IMR-90 (cell line): Measurements from ENCODE around the gene BNIP3. TPM values are rescaled to one million over a fixed set of nuclear protein-coding genes. Genes with fewer than 3 reads are reported as not detected.

Experiments
- ATAC-seq: fragments of 200-7000 bp; cut with Tn5 transposase; 2 replicates; pipeline ENCODE4 v1.9.1; 2020; ENCODE audit warnings: low read depth, mild to moderate bottlenecking, moderate library complexity
- BruUV-seq: library from RNA; stranded (reverse); fragments of 400-500 nt; replicated peaks from 2 replicates; lab custom pipeline; 2021; lab: Mats Ljungman, UMichigan
- CTCF ChIA-PET: fragments of 300-600 bp; formaldehyde crosslinking; extraction: SDS; loops from one replicate; lab custom pipeline; 2021; ENCODE audit warnings: antibody characterized with exemption; lab: Yijun Ruan, JAX
- POLR2A ChIA-PET: fragments of 300-600 bp; sonication (Branson Sonifier 250); formaldehyde crosslinking; loops from one replicate; lab custom pipeline; 2022; ENCODE audit warnings: antibody characterized with exemption; ENCODE audit not compliant: unreplicated experiment; lab: Charles Lee
- DNase-seq: peaks from one replicate; pipeline ENCODE4 v3.0.0; 2013
- H2AFZ ChIP-seq: replicated peaks from 2 replicates; pipeline ENCODE3; 2013; ENCODE audit warnings: low read length, mild to moderate bottlenecking; ENCODE audit not compliant: poor library complexity
- H2AK5ac ChIP-seq: 2 replicates; pipeline ENCODE4 v1.6.1; 2013; ENCODE audit warnings: low read depth, low read length, inconsistent platforms
- H2AK9ac ChIP-seq: replicated peaks from 2 replicates; pipeline ENCODE3; 2013; ENCODE audit warnings: mild to moderate bottlenecking, low read depth, low read length, moderate library complexity; ENCODE audit not compliant: poor library complexity
- H2BK120ac ChIP-seq: 2 replicates; pipeline ENCODE4 v1.6.1; 2013; ENCODE audit warnings: low read depth, low read length, inconsistent platforms
- H2BK15ac ChIP-seq: 3 replicates; pipeline ENCODE4 v1.6.1; 2013; ENCODE audit warnings: low read depth, low read length, inconsistent platforms
- H2BK20ac ChIP-seq: 2 replicates; pipeline ENCODE4 v1.6.1; 2013; ENCODE audit warnings: low read depth, mild to moderate bottlenecking, inconsistent platforms, low read length, moderate library complexity
- H2BK5ac ChIP-seq: 2 replicates; pipeline ENCODE4 v1.6.1; 2013; ENCODE audit warnings: mild to moderate bottlenecking, low read depth, low read length, inconsistent platforms; ENCODE audit not compliant: poor library complexity, severe bottlenecking
- H3K14ac ChIP-seq: replicated peaks from 2 replicates; pipeline ENCODE4 v1.6.1; 2013; ENCODE audit warnings: low read depth, low read length, inconsistent platforms
- H3K18ac ChIP-seq: 2 replicates; pipeline ENCODE4 v1.6.1; 2013; ENCODE audit warnings: low read depth, low read length, control low read depth
- H3K23ac ChIP-seq: 2 replicates; pipeline ENCODE4 v1.6.1; 2013; ENCODE audit warnings: low read depth, low read length, inconsistent platforms
- H3K27ac ChIP-seq: 2 replicates; pipeline ENCODE4 v1.5.1; 2013; ENCODE audit warnings: mild to moderate bottlenecking, control low read depth, low read length; ENCODE audit not compliant: insufficient read depth
- H3K27me3 ChIP-seq: 2 replicates; pipeline ENCODE4 v1.6.1; 2013; ENCODE audit warnings: low read length; ENCODE audit not compliant: control insufficient read depth, insufficient read depth
- H3K36me3 ChIP-seq: 2 replicates; pipeline ENCODE4 v1.6.1; 2013; ENCODE audit warnings: low read length, mixed read lengths; ENCODE audit not compliant: control insufficient read depth, insufficient read depth
- H3K4ac ChIP-seq: 2 replicates; pipeline ENCODE4 v1.6.1; 2013; ENCODE audit warnings: low read depth, low read length, inconsistent platforms
- H3K4me1 ChIP-seq: 2 replicates; pipeline ENCODE4 v1.6.1; 2013; ENCODE audit warnings: low read length, mixed read lengths; ENCODE audit not compliant: control insufficient read depth, insufficient read depth
- H3K4me2 ChIP-seq: 2 replicates; pipeline ENCODE4 v1.6.1; 2013; ENCODE audit warnings: low read depth, mild to moderate bottlenecking, control low read depth, low read length, moderate library complexity
- H3K4me3 ChIP-seq: 2 replicates; pipeline ENCODE4 v1.5.1; 2013; ENCODE audit warnings: low read depth, mild to moderate bottlenecking, control low read depth, low read length, moderate library complexity; ENCODE audit not compliant: insufficient read depth
- H3K56ac ChIP-seq: 2 replicates; pipeline ENCODE4 v1.6.1; 2013; ENCODE audit warnings: low read length, inconsistent platforms; ENCODE audit not compliant: insufficient read depth; ENCODE audit errors: extremely low read depth
- H3K79me1 ChIP-seq, 2 experiments: 2 replicates each; pipeline ENCODE4 v1.6.1; 2013; ENCODE audit warnings: low read length in 2 of 2, inconsistent platforms in 1 of 2, low read depth in 1 of 2
- H3K9ac ChIP-seq: 2 replicates; pipeline ENCODE4 v1.6.1; 2013; ENCODE audit warnings: low read depth, low read length, control low read depth
- H3K9me1 ChIP-seq: 2 replicates; pipeline ENCODE4 v1.6.1; 2013; ENCODE audit warnings: low read length, inconsistent platforms; ENCODE audit not compliant: insufficient read depth
- H3K9me3 ChIP-seq: 2 replicates; pipeline ENCODE4 v1.6.1; 2013; ENCODE audit warnings: low read length; ENCODE audit not compliant: control insufficient read depth, insufficient read depth
- H4K20me1 ChIP-seq: 2 replicates; pipeline ENCODE4 v1.6.1; 2013; ENCODE audit warnings: low read length, inconsistent platforms; ENCODE audit not compliant: insufficient read depth
- H4K5ac ChIP-seq: 2 replicates; pipeline ENCODE4 v1.6.1; 2013; ENCODE audit warnings: mild to moderate bottlenecking, low read depth, low read length, control low read depth
- H4K8ac ChIP-seq, 2 experiments: 2 replicates each; pipeline ENCODE4 v1.6.1; 2013; ENCODE audit warnings: low read depth in 2 of 2, low read length in 2 of 2, control low read depth in 1 of 2, inconsistent platforms in 1 of 2
- H4K91ac ChIP-seq: 2 replicates; pipeline ENCODE4 v1.6.1; 2013; ENCODE audit warnings: low read depth, low read length, inconsistent platforms; ENCODE audit not compliant: insufficient read depth
- BHLHE40 ChIP-seq: fragments of 150-350 bp; IDR thresholded peaks from 2 replicates; pipeline ENCODE4 v1.6.1; 2016; ENCODE audit warnings: mild to moderate bottlenecking, low read depth, low read length
- CEBPB ChIP-seq: IDR thresholded peaks from 2 replicates; pipeline ENCODE4 v1.6.1; 2012; ENCODE audit warnings: low read depth, low read length, improper control_type of control experiment
- CHD1 ChIP-seq: IDR thresholded peaks from 2 replicates; pipeline ENCODE4 v1.6.1; 2012; ENCODE audit warnings: low read depth, low read length, improper control_type of control experiment
- CTCF ChIP-seq: conservative IDR thresholded peaks from 2 replicates; pipeline ENCODE4 v1.5.1; 2012; ENCODE audit warnings: mild to moderate bottlenecking, low read depth, low read length, improper control_type of control experiment
- ELK1 ChIP-seq: fragments of 150-350 bp; IDR thresholded peaks from 2 replicates; pipeline ENCODE4 v1.6.1; 2016; ENCODE audit warnings: low read depth, mild to moderate bottlenecking, low read length, moderate library complexity, borderline replicate concordance
- FOS ChIP-seq: fragments of 150-350 bp; IDR thresholded peaks from 2 replicates; pipeline ENCODE4 v1.6.1; 2016; ENCODE audit warnings: low read depth, low read length
- MAFK ChIP-seq: IDR thresholded peaks from 2 replicates; pipeline ENCODE4 v1.6.1; 2012; ENCODE audit warnings: low read depth, low read length, improper control_type of control experiment
- MAZ ChIP-seq: IDR thresholded peaks from 2 replicates; pipeline ENCODE4 v1.6.1; 2012; ENCODE audit warnings: low read depth, mild to moderate bottlenecking, low read length, improper control_type of control experiment, moderate library complexity, borderline replicate concordance
- NFE2L2 ChIP-seq: fragments of 150-350 bp; IDR thresholded peaks from 2 replicates; pipeline ENCODE4 v1.6.1; 2016; ENCODE audit warnings: low read depth, mild to moderate bottlenecking, low read length
- RAD21 ChIP-seq: IDR thresholded peaks from 2 replicates; pipeline ENCODE4 v1.6.1; 2012; ENCODE audit warnings: low read length, improper control_type of control experiment
- RCOR1 ChIP-seq: IDR thresholded peaks from 2 replicates; pipeline ENCODE4 v1.6.1; 2012; ENCODE audit warnings: mild to moderate bottlenecking, low read length, improper control_type of control experiment; ENCODE audit not compliant: insufficient replicate concordance
- RFX5 ChIP-seq: IDR thresholded peaks from 2 replicates; pipeline ENCODE4 v1.8.0; 2012; ENCODE audit warnings: low read depth, mild to moderate bottlenecking, low read length, moderate library complexity
- USF2 ChIP-seq: fragments of 150-350 bp; IDR thresholded peaks from 2 replicates; pipeline ENCODE4 v1.6.1; 2017; ENCODE audit warnings: mild to moderate bottlenecking, antibody characterized with exemption, low read length, low read depth
- WGBS, 2 experiments: methylation state at CpG; one replicate each; pipeline versions ENCODE4 v1.1.5 to v1.1.7; 2013; ENCODE audit warnings: missing lambda C conversion rate in 2 of 2; ENCODE audit not compliant: insufficient read length in 1 of 2; ENCODE audit errors: extremely low coverage in 2 of 2; 5-methylcytosine and 5-hydroxymethylcytosine counted together
- dilution Hi-C: fragments of 300-500 bp; cut with HindIII; formaldehyde crosslinking; loops from one replicate; pipeline ENCODE4 v1.14.3; 2018; ENCODE audit warnings: low sequenced_read_pairs; ENCODE audit not compliant: unreplicated experiment
- in situ Hi-C: fragments of 300-500 bp; cut with MboI; formaldehyde crosslinking; loops from 3 replicates; pipeline ENCODE4 v1.14.3; 2019; ENCODE audit warnings: low sequenced_read_pairs, inconsistent platforms, mixed read lengths
- intact Hi-C: fragments of 100-400 bp; cut with micrococcal nuclease; formaldehyde crosslinking; loops from 2 replicates; pipeline ENCODE4 v1.10.0; 2022
- polyA plus RNA-seq, 3 experiments: library from polyadenylated mRNA; depleted of rRNA; stranded (reverse); fragments of >200 nt; gene quantifications; 2 replicates each; pipeline ENCODE4 v1.2.3, GENCODE V29; 2012; ENCODE audit warnings: low replicate concordance in 1 of 3
- total RNA-seq: library from RNA; depleted of rRNA; stranded (reverse); fragments of >200 nt; gene quantifications from 2 replicates; pipeline ENCODE4 v1.2.3, GENCODE V29; 2012

Gene BNIP3
- total and polyA plus RNA-seq, 2 of the 4 experiments (the other 2 are of a cell fraction): 134 to 211 TPM

- H3K14ac ChIP-seq: no peak overlapping the region
- POLR2A ChIA-PET: no interaction called here
- H3K27ac ChIP-seq: no peak overlapping the region
- no peaks in the 10 kb centered on the region for H3K9me3 ChIP-seq
- WGBS, 2 experiments: 46% methylated on average over 3 of the region's 13 CpGs; no CpG with 5 or more reads in 1 of the 2 experiments
- H3K9me1 ChIP-seq: no peaks in the 10 kb centered on the region
- TF ChIP-seq RCOR1 (no peak), CEBPB (no peak), MAFK (no peak), MAZ (no peak), ELK1 (no peak), USF2 (no peak), RAD21 (no peak), CHD1 (no peak), RFX5 (no peak), FOS (no peak), NFE2L2 (no peak), CTCF (no peak), BHLHE40 (no peak)
- dilution Hi-C loops (no loop called here), intact Hi-C loops (loop anchor here (5.0 kb wide), 1 partner anchor 118 kb away; the partner anchor contains the start of gene PPP2R2D), in situ Hi-C loops (loop anchor here (5.0 to 25.0 kb wide), 2 partner anchors 133 to 1833 kb away; no protein-coding TSS in a partner anchor)
- no peak overlapping the region for H3K4ac ChIP-seq
- H4K5ac ChIP-seq: no peak overlapping the region
- H3K23ac ChIP-seq: no peak overlapping the region
- H3K18ac ChIP-seq: no peak overlapping the region
- no peaks in the 10 kb centered on the region for H4K20me1 ChIP-seq
- H2BK120ac ChIP-seq: no peak overlapping the region
- CTCF ChIA-PET: no interaction called here
- peaks cover 30% of the 10 kb centered on the region; the same call in 1 of the 2 replicates for H3K27me3 ChIP-seq
- DNase-seq (no peak), ATAC-seq (no peak)
- H3K9ac ChIP-seq: no peak overlapping the region
- H2BK20ac ChIP-seq: no peak overlapping the region
- no peak overlapping the region for H2AK5ac ChIP-seq
- no peak overlapping the region for H3K56ac ChIP-seq
- H3K79me1 ChIP-seq: no peaks in the 10 kb centered on the region
- no peak overlapping the region for H2AFZ ChIP-seq
- no TSS peak for BruUV-seq
- H3K4me3 ChIP-seq: no peak overlapping the region
- H4K8ac ChIP-seq: no peak overlapping the region
- no peaks in the 10 kb centered on the region for H3K4me1 ChIP-seq
- no peak overlapping the region for H2AK9ac ChIP-seq
- H3K4me2 ChIP-seq: no peak overlapping the region
- H3K36me3 ChIP-seq: no peaks in the 10 kb centered on the region
- no peak overlapping the region for H2BK15ac ChIP-seq
- no peak overlapping the region for H2BK5ac ChIP-seq
- no peak overlapping the region for H4K91ac ChIP-seq
Observed at GRCh38 chr10:132020456-132020855, 38.7 kb upstream of the BNIP3 start.
